HepG2 (cell line): ENCODE data around the gene PSMC2. TPM values are rescaled to one million over a fixed set of nuclear protein-coding genes. Genes with fewer than 3 reads are reported as not detected.

Experiments
- ATAC-seq: fragments of 200-7000 bp; cut with Tn5 transposase; 3 replicates; pipeline ENCODE4 v1.9.1; 2020; ENCODE audit warnings: mild to moderate bottlenecking, moderate library complexity
- BruUV-seq: library from RNA; stranded (reverse); fragments of 400-500 nt; replicated peaks from 2 replicates; lab custom pipeline; 2021; lab: Mats Ljungman, UMichigan
- CTCF ChIA-PET: fragments of 300-600 bp; formaldehyde crosslinking; extraction: SDS; loops from one replicate; lab custom pipeline; 2021; ENCODE audit warnings: low total read pairs, inconsistent platforms, low intra/inter-chr PET ratio; lab: Yijun Ruan, JAX
- POLR2A ChIA-PET: fragments of 350-600 bp; sonication (Branson Sonifier 250); formaldehyde crosslinking; loops from one replicate; lab custom pipeline; 2020; ENCODE audit warnings: antibody characterized with exemption, inconsistent platforms; lab: Yijun Ruan, JAX
- DNase-seq: peaks from one replicate; pipeline ENCODE4 v3.0.0-alpha.2; 2015; ENCODE audit warnings: low spot score
- FAIRE-seq: peaks from 3 replicates; lab custom pipeline; 2011; peaks lifted over from hg19 to GRCh38; lab: Jason Lieb, UNC
- H2AFZ ChIP-seq: one replicate; pipeline ENCODE4 v1.6.1; 2011; ENCODE audit warnings: low read length, inconsistent platforms
- H3K27ac ChIP-seq: fragments of 300-600 bp; 3 replicates; pipeline ENCODE4 v1.8.0; 2011; ENCODE audit warnings: mixed run types, mild to moderate bottlenecking, mixed read lengths, low read length, inconsistent platforms; ENCODE audit not compliant: insufficient read depth; ENCODE audit errors: extremely low read length
- H3K27me3 ChIP-seq, 2 experiments: fragments of 200-600 bp in 1 of 2; 2 replicates in 1 of 2; 3 replicates in 1 of 2; pipeline versions ENCODE4 v1.6.0 to v1.8.0; 2011; ENCODE audit warnings: low read length in 2 of 2, mild to moderate bottlenecking in 2 of 2, moderate library complexity in 2 of 2, inconsistent platforms in 1 of 2; ENCODE audit not compliant: insufficient read depth in 2 of 2, control insufficient read depth in 1 of 2
- H3K36me3 ChIP-seq, 2 experiments: fragments of 200-600 bp in 1 of 2; replicated peaks in 1 of 2; 2 replicates in 1 of 2; 3 replicates in 1 of 2; pipeline versions ENCODE4 v1.5.1 to v1.8.0; 2011; ENCODE audit warnings: low read length in 2 of 2, inconsistent platforms in 1 of 2; ENCODE audit not compliant: insufficient read depth in 2 of 2, control insufficient read depth in 1 of 2
- H3K4me1 ChIP-seq: 2 replicates; pipeline ENCODE4 v1.5.1; 2012; ENCODE audit warnings: low read length, inconsistent platforms; ENCODE audit not compliant: insufficient read depth
- H3K4me2 ChIP-seq: 2 replicates; pipeline ENCODE4 v1.6.0; 2011; ENCODE audit warnings: low read depth, low read length, inconsistent platforms
- H3K4me3 ChIP-seq, 3 experiments: fragments of 200-600 bp in 1 of 3; sonication (generic), shearing (Covaris generic) in 1 of 3; replicated peaks in 1 of 3; 2 replicates each; pipeline ENCODE4 v1.5.1; 2011 to 2016; ENCODE audit warnings: low read length in 3 of 3, inconsistent platforms in 2 of 3, low read depth in 2 of 3, mild to moderate bottlenecking in 2 of 3, control low read depth in 1 of 3, mixed read lengths in 1 of 3; ENCODE audit not compliant: insufficient read depth in 1 of 3
- H3K79me2 ChIP-seq: one replicate; pipeline ENCODE4 v1.6.1; 2011; ENCODE audit warnings: low read length, inconsistent platforms; ENCODE audit not compliant: insufficient read depth
- H3K9ac ChIP-seq: 2 replicates; pipeline ENCODE4 v1.6.0; 2011; ENCODE audit warnings: mild to moderate bottlenecking, low read depth, low read length, inconsistent platforms; ENCODE audit not compliant: insufficient read depth
- H3K9me3 ChIP-seq: 2 replicates; pipeline ENCODE4 v1.5.1; 2012; ENCODE audit warnings: mild to moderate bottlenecking, low read length
- H4K20me1 ChIP-seq: 2 replicates; pipeline ENCODE4 v1.6.0; 2011; ENCODE audit warnings: inconsistent platforms, mild to moderate bottlenecking, low read length, moderate library complexity; ENCODE audit not compliant: insufficient read depth
- ARID5B ChIP-seq: IDR thresholded peaks from 2 replicates; pipeline ENCODE4 v1.4.0; 2020; ENCODE audit warnings: mild to moderate bottlenecking, missing genetic modification reagents
- MED13 ChIP-seq: sonication (generic); formaldehyde crosslinking; IDR thresholded peaks from 2 replicates; pipeline ENCODE4 v1.5.0; 2020; ENCODE audit warnings: missing genetic modification reagents
- NCOR1 ChIP-seq: fragments of 200-600 bp; sonication (generic); IDR thresholded peaks from 2 replicates; pipeline ENCODE4 v1.7.0; 2017; ENCODE audit warnings: antibody characterized with exemption, low read length, borderline replicate concordance
- RBFOX2 ChIP-seq: fragments of 200-400 bp; formaldehyde crosslinking; IDR thresholded peaks from 2 replicates; pipeline ENCODE4 v1.6.1; 2017; ENCODE audit warnings: low read depth, mild to moderate bottlenecking, low read length
- SNAI1 ChIP-seq: sonication (generic); formaldehyde crosslinking; IDR thresholded peaks from 2 replicates; pipeline ENCODE4 v1.5.0; 2020; ENCODE audit warnings: mild to moderate bottlenecking, missing genetic modification reagents, borderline replicate concordance
- ZKSCAN1 ChIP-seq: fragments of 150-350 bp; IDR thresholded peaks from 2 replicates; pipeline ENCODE4 v1.6.1; 2014; ENCODE audit warnings: low read length
- ZNF749 ChIP-seq: sonication (generic); formaldehyde crosslinking; IDR thresholded peaks from 2 replicates; pipeline ENCODE4 v1.8.0; 2022; ENCODE audit warnings: mild to moderate bottlenecking, missing genetic modification reagents, moderate library complexity, borderline replicate concordance
- whole genome bisulfite sequencing: methylation state at CpG from one replicate; pipeline ENCODE4 v1.1.6; 2017; ENCODE audit warnings: low lambda C conversion rate; 5-methylcytosine and 5-hydroxymethylcytosine counted together
- in situ Hi-C: cut with HindIII; loops from 2 replicates; pipeline ENCODE4 v1.10.0; 2017; ENCODE audit warnings: low pct_unique_long_range_greater_than_20kb; ENCODE audit not compliant: extremely low pct_ligation_motif_present
- intact Hi-C: fragments of 100-400 bp; cut with micrococcal nuclease; formaldehyde crosslinking; loops from one replicate; pipeline ENCODE4 v1.10.0; 2022; ENCODE audit not compliant: unreplicated experiment
- polyA plus RNA-seq, 8 experiments: library from polyadenylated mRNA; depleted of rRNA in 3 of 8; stranded (reverse) in 7 of 8; unstranded in 1 of 8; fragments of >200 nt; fragmentation: Illumina TruSeq in 4 of 8; extraction: Trizol in 4 of 8; gene quantifications; 2 replicates each; pipeline versions ENCODE4 v1.2.1 to v1.2.3, GENCODE V29; 2011 to 2016; ENCODE audit warnings: low read depth in 4 of 8, missing spikeins in 1 of 8, mixed read lengths in 1 of 8; ENCODE audit not compliant: insufficient read depth in 1 of 8
- total RNA-seq, 5 experiments: library from RNA; depleted of rRNA; stranded (reverse); fragments of >200 nt; fragmentation: Illumina TruSeq; extraction: Trizol; gene quantifications; 2 replicates each; pipeline ENCODE4 v1.2.3, GENCODE V29; 2016; ENCODE audit warnings: low read depth in 1 of 5

The PSMC2 gene
- total and polyA plus RNA-seq, 2 of the 13 experiments (the other 11 are each of a cell fraction or from before 2014, with no cell fraction given), result 89.9 to 181 TPM

- no peaks in the 10 kb centered on the region for H3K27me3 ChIP-seq
- ATAC-seq (no peak), DNase-seq (no peak), FAIRE-seq (no peak)
- H3K27ac ChIP-seq, result no peak overlapping the region
- 94% methylated on average over 8 of the region's 8 CpGs for WGBS
- CTCF ChIA-PET, result no interaction called here
- no TSS peak for BruUV-seq
- peaks cover 2% of the 10 kb centered on the region for H3K79me2 ChIP-seq
- H2AFZ ChIP-seq, result no peak overlapping the region
- POLR2A ChIA-PET, result no interaction called here
- H3K9ac ChIP-seq, result no peak overlapping the region
- H3K4me3 ChIP-seq, result no peak overlapping the region
- H3K4me1 ChIP-seq, result no peaks in the 10 kb centered on the region
- peaks cover 9 to 66% of the 10 kb centered on the region in 2 experiments for H3K36me3 ChIP-seq
- TF ChIP-seq ZNF749 (CRISPR knock-in tag), result no peak
- TF ChIP-seq MED13, result no peak
- TF ChIP-seq ZKSCAN1, result no peak
- TF ChIP-seq NCOR1, result no peak
- TF ChIP-seq RBFOX2, result no peak
- no peak for TF ChIP-seq ARID5B (CRISPR knock-in tag)
- no peak for TF ChIP-seq SNAI1 (CRISPR knock-in tag)
- H3K9me3 ChIP-seq, result no peaks in the 10 kb centered on the region
- no peaks in the 10 kb centered on the region for H4K20me1 ChIP-seq
- in situ Hi-C loops (no loop called here), intact Hi-C loops (no loop called here)
- no peak overlapping the region for H3K4me2 ChIP-seq
Measured at GRCh38 chr7:103325744-103326143, 21.7 kb upstream of the PSMC2 start.
